Stimulated activated CD8-positive, alpha-beta memory T cell treated with anti-CD3 and anti-CD28 coated beads, Interleukin-2, amount 100 ng/mL, for 1 hour (primary cell): ENCODE data around the gene SGMS1.
"Not testable (repeated sequence)": the region's sequence is repeated elsewhere in the genome, so short reads cannot be mapped to it uniquely, and the experiment has no call there.

Experiments used
- DNase-seq, 2 donors: peaks; one replicate each; pipeline ENCODE4 v3.0.0-alpha.2; 2020; ENCODE audit warnings: low read depth in 2 of 2

Gene SGMS1

DNA sequence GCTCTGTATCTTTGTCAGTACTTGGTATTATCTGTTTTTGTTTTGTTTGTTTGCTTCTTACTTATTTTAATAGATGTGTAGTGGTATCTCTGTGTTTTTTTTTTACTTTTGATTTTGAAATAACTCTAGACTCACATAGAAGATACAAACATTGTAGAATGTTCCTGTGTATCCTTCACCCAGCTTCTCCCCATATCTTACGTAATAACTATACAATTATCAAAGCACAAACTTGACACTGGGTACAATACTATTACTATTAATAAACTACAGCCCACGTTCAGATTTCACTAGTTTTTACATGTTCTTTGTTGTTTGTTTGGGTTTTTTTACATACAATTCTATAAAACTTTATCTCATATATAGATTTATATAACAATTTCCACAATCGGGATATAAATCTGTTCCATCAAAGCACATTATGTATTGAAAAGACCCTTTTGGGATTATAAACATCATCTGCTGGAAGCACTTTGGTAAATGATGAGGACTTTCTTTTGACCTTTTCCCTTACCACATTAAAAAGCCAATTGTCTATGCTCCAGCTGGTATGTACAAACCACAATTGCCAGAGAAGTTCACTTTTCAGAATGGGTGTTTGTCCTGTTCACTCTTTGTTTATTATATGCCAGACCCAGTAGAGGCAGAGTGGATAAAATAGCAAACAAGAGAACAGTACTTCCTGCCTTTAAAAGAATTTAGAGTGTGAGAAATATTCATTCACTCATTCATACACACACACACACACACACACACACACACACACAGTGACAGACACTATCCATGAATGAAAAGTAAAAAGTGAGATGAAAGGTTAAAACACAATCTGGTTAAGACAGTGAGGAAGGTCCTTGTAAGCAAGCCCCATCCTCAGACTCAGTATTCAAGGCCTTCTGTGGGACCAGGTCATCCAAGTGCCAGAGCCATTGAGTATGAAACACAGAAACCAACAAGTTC lies 113.0 kb downstream of the SGMS1 start:
- DNase-seq = no peak

- no peak for DNase-seq
Observed at GRCh38 chr10:50508315-50509051, 115.3 kb downstream of the SGMS1 start.

GRCh38 chr10:50506861-50507573 lies 116.7 kb downstream of the SGMS1 start:
- DNase-seq = no peak

- no peak for DNase-seq
Observed at GRCh38 chr10:50504389-50504788, 119.4 kb downstream of the SGMS1 start.

- no peak for DNase-seq
Observed at GRCh38 chr10:50503661-50504320, 120.0 kb downstream of the SGMS1 start.

DNA sequence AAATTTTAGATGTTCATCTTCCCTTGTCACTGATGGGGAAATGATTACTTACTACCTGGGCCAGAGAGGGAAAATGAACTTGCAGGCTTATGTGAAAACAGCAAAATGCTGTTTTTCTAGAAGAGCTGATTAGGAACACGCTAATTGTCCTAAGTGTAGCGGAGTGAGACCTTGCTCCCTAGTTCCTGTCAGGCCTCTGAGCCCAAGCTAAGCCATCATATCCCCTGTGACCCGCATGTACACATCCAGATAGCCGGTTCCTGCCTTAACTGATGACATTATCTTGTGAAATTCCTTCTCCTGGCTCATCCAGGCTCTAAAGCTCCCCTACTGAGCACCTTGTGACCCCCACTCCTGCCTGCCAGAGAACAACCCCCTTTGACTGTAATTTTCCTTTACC lies 120.6 kb downstream of the SGMS1 start:
- not testable (repeated sequence) for DNase-seq

DNA sequence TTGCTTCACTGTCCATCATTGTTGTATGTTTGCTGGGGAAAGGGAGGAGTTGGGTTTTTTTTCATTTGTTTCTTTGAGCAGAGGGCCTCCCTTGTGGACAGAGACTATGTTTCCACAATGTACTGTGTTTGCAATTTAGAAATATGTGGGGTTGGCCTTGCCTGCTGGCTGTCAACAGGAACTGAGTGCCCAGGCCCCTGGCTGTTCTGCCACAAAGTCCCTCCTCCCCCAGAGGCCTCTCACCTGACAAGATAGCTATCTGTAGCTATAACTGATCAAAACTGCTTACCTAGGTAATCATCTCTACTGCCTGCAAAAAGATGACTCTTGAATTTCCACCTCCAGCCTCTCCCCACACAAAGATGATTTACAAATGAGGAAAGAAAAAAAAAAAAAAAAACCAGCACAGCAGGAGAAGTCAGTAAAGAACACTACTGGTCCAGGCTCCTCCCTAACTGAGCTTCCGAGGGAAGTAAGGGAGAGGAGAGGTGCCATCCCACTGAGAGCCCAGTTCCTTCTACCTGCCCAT lies 121.8 kb downstream of the SGMS1 start:
- DNase-seq = no peak

DNA sequence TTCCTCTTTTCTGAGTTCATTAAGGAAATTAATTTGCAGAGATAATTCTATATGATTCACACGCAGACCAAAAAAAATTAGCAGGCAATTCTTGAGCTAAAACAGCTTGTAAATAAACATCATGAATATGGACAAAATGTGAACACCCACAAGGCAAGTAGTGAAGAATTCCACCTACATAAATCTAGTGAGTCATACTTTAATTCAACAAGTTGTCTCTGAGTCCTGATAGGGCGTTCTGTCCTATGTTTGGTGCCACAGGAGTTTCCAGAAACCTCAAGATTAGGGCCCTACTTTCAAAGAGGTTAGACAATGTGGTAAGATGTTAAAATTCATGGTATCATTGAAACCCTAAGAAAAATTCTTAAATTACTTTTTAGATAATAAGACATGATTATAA lies 122.3 kb downstream of the SGMS1 start:
- no peak for DNase-seq

DNA sequence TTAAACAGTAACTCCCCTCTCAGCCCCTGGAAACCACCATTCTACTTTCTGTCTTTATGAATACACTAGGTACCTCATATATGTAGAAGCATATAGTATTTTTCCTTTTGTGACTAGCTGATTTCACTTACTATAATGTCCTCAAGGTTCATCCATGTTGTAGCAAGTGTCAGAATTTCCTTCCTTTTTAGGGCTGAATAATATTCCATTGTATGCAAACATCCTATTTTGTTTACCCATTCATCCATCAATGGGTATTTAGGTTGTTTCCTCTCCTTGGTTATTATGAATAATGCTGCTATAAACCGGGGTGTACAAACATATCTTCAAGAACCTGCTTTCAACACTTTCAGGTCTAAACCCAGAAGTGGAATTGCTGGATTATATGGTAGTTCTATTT lies 125.3 kb downstream of the SGMS1 start:
- no peak for DNase-seq

DNA sequence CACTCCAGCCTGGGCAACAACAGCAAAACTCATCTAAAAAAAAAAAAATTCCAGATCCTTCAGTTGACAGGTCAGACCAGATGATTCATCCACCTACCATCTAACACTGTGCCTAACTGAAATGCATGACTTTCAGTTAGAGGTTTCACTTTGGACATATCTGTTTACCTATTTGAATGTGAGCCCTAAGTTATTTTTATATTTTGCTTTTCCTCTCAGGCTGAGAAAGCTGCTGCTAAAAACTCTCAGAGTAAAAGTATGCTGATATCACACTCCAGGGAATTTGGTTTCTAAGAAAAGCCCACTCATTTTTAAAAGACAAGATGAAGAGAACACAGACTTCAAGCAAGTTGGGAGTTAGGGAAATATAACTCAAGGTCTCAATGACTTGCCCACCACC lies 126.0 kb downstream of the SGMS1 start:
- DNase-seq = no peak

- no peak for DNase-seq
Observed at GRCh38 chr10:50496228-50496627, 127.5 kb downstream of the SGMS1 start.

DNA sequence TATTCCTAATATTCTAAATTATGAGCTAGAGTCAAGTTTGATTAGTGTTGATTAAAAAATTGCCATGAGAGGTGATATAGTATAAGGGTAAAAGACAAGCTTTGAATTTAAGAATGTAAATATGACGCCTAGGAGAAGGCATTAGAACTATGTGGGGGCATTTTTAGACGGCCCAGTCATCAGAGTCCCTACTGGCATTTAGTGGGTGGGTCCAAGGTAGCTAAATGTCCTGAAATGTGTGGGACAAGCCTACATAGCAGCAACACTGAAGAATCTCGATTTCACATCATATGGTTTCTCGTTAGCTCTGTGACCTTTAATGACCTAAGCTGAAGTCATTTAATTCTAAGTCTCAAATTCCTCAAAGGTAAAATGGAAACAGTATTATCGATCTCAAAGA lies 133.5 kb downstream of the SGMS1 start:
- DNase-seq = no peak

DNA sequence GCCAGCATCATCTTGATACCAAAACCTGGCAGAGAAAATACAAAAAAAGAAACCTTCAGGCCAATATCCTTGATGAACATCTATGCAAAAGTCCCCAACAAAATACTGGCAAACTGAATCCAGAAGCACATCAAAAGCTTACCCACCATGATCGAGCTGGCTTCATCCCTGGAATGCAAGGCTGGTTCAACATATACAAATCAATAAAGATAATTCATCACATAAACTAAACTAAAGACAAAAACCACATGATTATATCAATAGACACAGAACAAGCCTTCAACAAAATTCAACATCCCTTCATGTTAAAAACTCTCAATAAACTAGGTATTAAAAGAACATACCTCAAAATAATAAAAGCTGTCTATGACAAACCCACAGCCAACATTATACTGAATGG lies 139.2 kb downstream of the SGMS1 start:
- not testable (repeated sequence) for DNase-seq

DNA sequence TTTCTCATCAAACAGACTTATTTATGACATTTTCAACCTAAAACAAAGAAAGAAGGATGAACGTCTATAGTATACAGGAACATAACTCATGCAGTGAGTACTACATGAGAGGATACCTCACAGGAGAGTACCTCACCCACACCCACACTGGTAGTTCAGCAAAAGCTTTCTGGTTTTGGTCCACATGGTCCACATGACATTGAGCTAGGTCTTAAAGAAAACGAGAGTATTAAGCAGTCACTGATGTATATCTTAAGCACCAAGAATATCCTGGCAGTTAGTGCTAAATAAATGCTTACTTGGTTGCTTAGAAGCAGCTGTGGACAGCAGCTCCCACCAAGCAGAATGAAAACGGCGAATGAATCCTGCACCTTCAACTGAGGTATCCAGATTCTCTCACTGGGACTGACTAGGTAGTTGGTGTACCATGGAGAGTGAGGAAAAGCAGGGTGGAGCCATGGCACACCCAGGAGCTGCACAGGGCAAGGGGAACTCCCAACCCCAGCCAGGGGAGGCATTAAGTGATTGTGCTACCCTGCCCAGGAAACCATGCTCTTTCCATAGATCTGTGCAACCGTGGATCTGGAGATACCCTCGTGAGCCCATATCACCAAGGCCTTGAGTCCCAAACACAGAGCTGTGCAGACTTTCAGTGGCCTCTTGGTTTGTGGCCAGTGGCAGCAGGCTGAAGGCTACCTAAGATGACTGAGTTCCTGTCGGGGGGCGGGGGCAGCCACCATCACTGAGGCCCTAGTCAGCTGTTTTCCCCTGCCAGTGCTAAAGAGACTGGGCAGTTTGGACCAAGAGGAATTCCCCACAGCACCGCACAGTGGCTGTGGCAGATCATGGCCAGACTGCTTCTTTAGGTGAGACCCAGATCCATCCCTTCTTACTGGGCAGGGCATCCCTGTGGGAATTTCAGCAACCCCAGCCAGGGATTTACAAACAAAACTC lies 143.4 kb downstream of the SGMS1 start:
- DNase-seq = no peak

- DNase-seq = no peak
Observed at GRCh38 chr10:50477287-50478203, 146.2 kb downstream of the SGMS1 start.

- DNase-seq = no peak
Observed at GRCh38 chr10:50473756-50474155, 150.0 kb downstream of the SGMS1 start.

GRCh38 chr10:50472914-50473313 lies 150.8 kb downstream of the SGMS1 start:
- no peak for DNase-seq

- DNase-seq = no peak
Observed at GRCh38 chr10:50471583-50471975, 152.2 kb downstream of the SGMS1 start.
